Fibroblast of lung (primary cell): ENCODE data around the gene ANXA6. TPM values are rescaled to one million over a fixed set of nuclear protein-coding genes. Genes with fewer than 3 reads are reported as not detected.
A peak's percentile ranks its signal among the peaks of the same experiment; 100 is the strongest.

Experiments used
- DNase-seq, 2 donors: peaks; one replicate each; pipeline versions ENCODE4 v3.0.0 to v3.0.0-alpha.2; 2010; ENCODE audit warnings: low read depth in 2 of 2
- H2AFZ ChIP-seq: 2 replicates; pipeline ENCODE4 v1.5.1; 2012; ENCODE audit warnings: low read length, control low read depth, inconsistent platforms
- H3K27ac ChIP-seq: 2 replicates; pipeline ENCODE4 v1.5.1; 2011; ENCODE audit warnings: low read length, control low read depth; ENCODE audit not compliant: insufficient read depth
- H3K27me3 ChIP-seq: 2 replicates; pipeline ENCODE4 v1.5.1; 2011; ENCODE audit warnings: mild to moderate bottlenecking, low read length; ENCODE audit not compliant: control insufficient read depth, insufficient read depth
- H3K36me3 ChIP-seq: 2 replicates; pipeline ENCODE4 v1.5.1; 2011; ENCODE audit warnings: low read length; ENCODE audit not compliant: control insufficient read depth, insufficient read depth
- H3K4me1 ChIP-seq: 2 replicates; pipeline ENCODE4 v1.5.1; 2011; ENCODE audit warnings: low read length; ENCODE audit not compliant: control insufficient read depth, insufficient read depth; ENCODE audit errors: extremely low read depth
- H3K4me2 ChIP-seq: 2 replicates; pipeline ENCODE4 v1.5.1; 2011; ENCODE audit warnings: low read length, control low read depth; ENCODE audit not compliant: insufficient read depth; ENCODE audit errors: extremely low read depth
- H3K4me3 ChIP-seq, 4 experiments: fragments of 200-600 bp in 1 of 4; sonication (generic) in 1 of 4; replicated peaks in 1 of 4; 2 replicates each; pipeline ENCODE4 v1.5.1; 2011 to 2016; ENCODE audit warnings: low read length in 4 of 4, low read depth in 3 of 4, mild to moderate bottlenecking in 3 of 4, control low read depth in 2 of 4, inconsistent platforms in 1 of 4, mixed read lengths in 1 of 4; ENCODE audit not compliant: insufficient read depth in 1 of 4; ENCODE audit errors: control extremely low read depth in 1 of 4
- H3K79me2 ChIP-seq: 2 replicates; pipeline ENCODE4 v1.5.1; 2012; ENCODE audit warnings: mild to moderate bottlenecking, low read length, inconsistent platforms; ENCODE audit not compliant: control insufficient read depth, insufficient read depth
- H3K9ac ChIP-seq: 2 replicates; pipeline ENCODE4 v1.5.1; 2011; ENCODE audit warnings: mild to moderate bottlenecking, low read length, control low read depth; ENCODE audit not compliant: insufficient read depth
- H3K9me3 ChIP-seq: 2 replicates; pipeline ENCODE4 v1.5.1; 2012; ENCODE audit warnings: low read depth, low read length; ENCODE audit not compliant: control insufficient read depth, insufficient read depth
- H4K20me1 ChIP-seq: 2 replicates; pipeline ENCODE4 v1.5.1; 2011; ENCODE audit warnings: low read length; ENCODE audit not compliant: control insufficient read depth, insufficient read depth; ENCODE audit errors: extremely low read depth
- CTCF ChIP-seq, 2 donors: IDR thresholded peaks in 1 of 2; conservative IDR thresholded peaks in 1 of 2; 1 replicate in 1 of 2; 2 replicates in 1 of 2; pipeline ENCODE4 v1.5.1; 2011 to 2012; ENCODE audit warnings: low read length in 2 of 2, control low read depth in 1 of 2, inconsistent platforms in 1 of 2, low read depth in 1 of 2, mild to moderate bottlenecking in 1 of 2
- EZH2 ChIP-seq: IDR thresholded peaks from 2 replicates; pipeline ENCODE4 v1.5.1; 2012; ENCODE audit warnings: low read length, control low read depth, mild to moderate bottlenecking; ENCODE audit errors: missing control alignments
- polyA plus RNA-seq, 2 donors: library from polyadenylated mRNA; depleted of rRNA in 1 of 2; stranded (reverse) in 1 of 2; unstranded in 1 of 2; fragments of >200 nt; gene quantifications; 2 replicates each; pipeline ENCODE4 v1.2.1, GENCODE V29; 2011 to 2012; ENCODE audit warnings: missing spikeins in 1 of 2
- total RNA-seq: library from RNA; depleted of rRNA; stranded (reverse); fragments of >200 nt; gene quantifications from 2 replicates; pipeline ENCODE4 v1.2.1, GENCODE V29; 2014

Gene ANXA6
- total and polyA plus RNA-seq, 2 donors (not counting 1 experiment from before 2014, with no cell fraction given) = 591 to 615 TPM

DNA sequence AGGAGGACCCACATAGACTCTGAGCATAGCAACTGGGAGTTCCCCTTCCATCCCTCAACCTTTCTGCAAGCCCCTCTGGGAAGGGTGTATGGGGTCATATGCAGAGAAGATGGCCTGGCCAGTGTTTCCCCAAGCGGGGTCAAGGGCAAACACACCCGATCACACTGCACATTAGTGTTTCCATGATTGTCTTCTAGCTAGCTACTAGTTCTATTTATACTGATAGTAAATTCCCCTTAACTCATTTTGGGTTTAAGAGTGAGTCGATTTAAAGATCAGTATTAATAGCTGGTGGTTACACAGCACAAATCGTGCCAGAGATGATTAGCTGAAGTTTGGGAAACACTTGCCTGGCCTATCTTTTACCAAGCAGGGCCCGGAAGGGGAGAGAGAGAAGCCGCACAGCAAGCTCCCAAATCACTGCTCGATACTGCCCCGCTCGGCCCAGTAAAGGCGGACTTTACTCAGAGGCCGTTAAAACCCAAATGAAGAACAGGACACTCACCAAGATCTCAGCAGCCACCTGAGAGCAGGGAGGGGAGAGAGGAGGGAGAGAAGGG, 47.4 kb downstream of the ANXA6 start:
- H3K4me3 ChIP-seq = no peak overlapping the region
- H3K4me2 ChIP-seq = no peak overlapping the region
- TF ChIP-seq EZH2 = no peak
- no peak for TF ChIP-seq CTCF (conservative IDR thresholded peaks at IDR 0.05 in 1 of 2, IDR thresholded peaks at IDR 0.05 in 1 of 2; ENCODE audit: low read depth in 1 of 2, low read length in 2 of 2)
- no peaks in the 10 kb centered on the region for H3K79me2 ChIP-seq
- peaks cover 14% of the 10 kb centered on the region for H3K4me1 ChIP-seq
- H3K27ac ChIP-seq = no peak overlapping the region
- no peaks in the 10 kb centered on the region for H3K9me3 ChIP-seq
- no peak overlapping the region for H2AFZ ChIP-seq
- no peaks in the 10 kb centered on the region for H4K20me1 ChIP-seq
- no peak overlapping the region for H3K9ac ChIP-seq
- no peak for DNase-seq
- H3K27me3 ChIP-seq = no peaks in the 10 kb centered on the region
- peaks cover 35% of the 10 kb centered on the region for H3K36me3 ChIP-seq

GRCh38 chr5:151108566-151108965, 49.0 kb downstream of the ANXA6 start:
- peak overlapping the region; percentile 35 for H3K27ac ChIP-seq
- TF ChIP-seq CTCF (conservative IDR thresholded peaks at IDR 0.05 in 1 of 2, IDR thresholded peaks at IDR 0.05 in 1 of 2; ENCODE audit: low read depth in 1 of 2, low read length in 2 of 2) (no peak), EZH2 (no peak)
- H3K27me3 ChIP-seq = no peaks in the 10 kb centered on the region
- DNase-seq = no peak
- H3K9ac ChIP-seq = no peak overlapping the region
- H2AFZ ChIP-seq = no peak overlapping the region
- no peak overlapping the region for H3K4me2 ChIP-seq
- H4K20me1 ChIP-seq = no peaks in the 10 kb centered on the region
- no peak overlapping the region for H3K4me3 ChIP-seq
- H3K9me3 ChIP-seq = no peaks in the 10 kb centered on the region
- H3K79me2 ChIP-seq = no peaks in the 10 kb centered on the region
- H3K36me3 ChIP-seq = peaks cover 41% of the 10 kb centered on the region
- peaks cover 22% of the 10 kb centered on the region for H3K4me1 ChIP-seq

DNA sequence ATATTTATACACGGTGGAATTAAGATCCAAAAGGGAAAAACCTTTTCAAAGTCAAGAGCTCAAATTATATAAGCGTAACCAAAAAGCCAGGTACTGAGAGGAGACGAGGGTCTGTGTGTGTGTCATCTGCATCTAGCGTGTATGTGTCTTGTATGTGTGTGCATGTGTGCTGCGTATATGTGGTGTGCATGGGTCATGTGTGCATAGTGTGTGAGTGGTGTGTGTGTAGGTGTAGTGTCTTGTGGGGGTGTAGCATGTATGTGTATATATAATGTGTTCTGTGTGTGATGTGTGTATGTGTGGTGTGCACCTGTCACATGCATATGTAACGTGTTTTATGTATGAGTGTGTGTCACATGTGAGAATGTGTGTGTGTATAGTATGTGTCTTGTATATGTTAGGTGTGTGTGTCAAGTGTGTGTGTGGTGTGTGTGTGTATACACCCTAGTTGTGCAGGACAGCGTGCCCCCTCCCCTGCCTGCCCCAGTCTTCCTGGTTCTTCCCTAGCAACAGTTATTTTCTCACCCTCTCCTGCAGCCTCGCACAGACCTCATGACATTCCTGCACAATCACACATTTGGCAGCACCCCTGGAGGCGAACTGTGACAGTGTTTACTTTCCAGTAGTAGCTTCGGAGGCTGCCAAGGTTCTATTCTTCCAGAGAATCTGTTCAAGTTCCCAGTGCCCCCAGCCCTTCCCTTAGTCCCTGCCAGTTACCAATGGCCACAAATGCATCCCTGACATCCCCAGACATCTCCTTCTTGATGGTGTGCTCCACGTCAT, 49.6 kb downstream of the ANXA6 start:
- Histone ChIP-seq H3K27me3 (no peaks in the 10 kb centered on the region), H2AFZ (no peak overlapping the region)

More for the DNA sequence above, 49.6 kb downstream of the ANXA6 start:
- H4K20me1 ChIP-seq = no peaks in the 10 kb centered on the region
- no peak overlapping the region for H3K9ac ChIP-seq
- H3K4me2 ChIP-seq = no peak overlapping the region
- H3K27ac ChIP-seq = peak overlapping the region; percentile 35
- no peak overlapping the region for H3K4me3 ChIP-seq
- H3K36me3 ChIP-seq = peaks cover 43% of the 10 kb centered on the region
- no peak for TF ChIP-seq CTCF (conservative IDR thresholded peaks at IDR 0.05 in 1 of 2, IDR thresholded peaks at IDR 0.05 in 1 of 2; ENCODE audit: low read depth in 1 of 2, low read length in 2 of 2)
- H3K9me3 ChIP-seq = no peaks in the 10 kb centered on the region
- H3K4me1 ChIP-seq = peaks cover 22% of the 10 kb centered on the region
- no peaks in the 10 kb centered on the region for H3K79me2 ChIP-seq
- peak; percentile 48 to 63 for DNase-seq
